H1 (cell line): ENCODE measurements around the gene BRINP3. TPM values are rescaled to one million over a fixed set of nuclear protein-coding genes. Genes with fewer than 3 reads are reported as not detected.

ENCODE experiments used
- CTCF ChIA-PET: fragments of 300-600 bp; sonication (Branson Sonifier 250); formaldehyde crosslinking; loops from one replicate; lab custom pipeline; 2021; ENCODE audit not compliant: partially characterized antibody; lab: Charles Lee
- POLR2A ChIA-PET: fragments of 300-600 bp; sonication (Branson Sonifier 250); formaldehyde crosslinking; loops from one replicate; lab custom pipeline; 2021; ENCODE audit warnings: inconsistent platforms; ENCODE audit not compliant: partially characterized antibody; lab: Charles Lee
- DNase-seq, 2 experiments: peaks; one replicate each; pipeline versions ENCODE4 v3.0.0 to v3.0.0-alpha.2; 2010 to 2022; ENCODE audit warnings: low spot score in 2 of 2, low read depth in 1 of 2, mixed read lengths in 1 of 2
- FAIRE-seq: peaks from 2 replicates; lab custom pipeline; 2011; peaks lifted over from hg19 to GRCh38; lab: Jason Lieb, UNC
- H2AFZ ChIP-seq: 2 replicates; pipeline ENCODE4 v1.8.1; 2012; ENCODE audit warnings: low read length, inconsistent platforms
- H2AK5ac ChIP-seq: 2 replicates; pipeline ENCODE4 v1.6.1; 2013; ENCODE audit warnings: low read depth, low read length
- H2BK120ac ChIP-seq: replicated peaks from 2 replicates; pipeline ENCODE3; 2013; ENCODE audit warnings: low read depth, low read length, inconsistent platforms
- H2BK12ac ChIP-seq: 2 replicates; pipeline ENCODE4 v1.6.1; 2013; ENCODE audit warnings: low read depth, low read length
- H2BK15ac ChIP-seq: 2 replicates; pipeline ENCODE4 v1.6.1; 2013; ENCODE audit warnings: low read length
- H2BK20ac ChIP-seq: 2 replicates; pipeline ENCODE4 v1.6.1; 2013; ENCODE audit warnings: low read length
- H2BK5ac ChIP-seq: 2 replicates; pipeline ENCODE4 v1.6.1; 2013; ENCODE audit warnings: low read depth, low read length
- H3K14ac ChIP-seq: 2 replicates; pipeline ENCODE4 v1.6.1; 2013; ENCODE audit warnings: inconsistent platforms; ENCODE audit not compliant: insufficient read length
- H3K18ac ChIP-seq: 2 replicates; pipeline ENCODE4 v1.6.1; 2013; ENCODE audit warnings: low read length; ENCODE audit errors: extremely low read depth
- H3K23ac ChIP-seq: 2 replicates; pipeline ENCODE4 v1.6.1; 2013; ENCODE audit warnings: inconsistent platforms; ENCODE audit not compliant: insufficient read length
- H3K23me2 ChIP-seq: 2 replicates; pipeline ENCODE4 v1.6.1; 2013; ENCODE audit warnings: low read depth, low read length
- H3K27ac ChIP-seq: 2 replicates; pipeline ENCODE4 v1.6.1; 2011; ENCODE audit warnings: low read depth, low read length, inconsistent platforms
- H3K27me3 ChIP-seq, 4 experiments: replicated peaks in 1 of 4; 1 replicate in 1 of 4; 2 replicates in 3 of 4; pipeline versions ENCODE4 v1.6.1 to v1.8.1; 2011 to 2013; ENCODE audit warnings: low read length in 3 of 4, mild to moderate bottlenecking in 3 of 4, inconsistent platforms in 2 of 4, mixed read lengths in 2 of 4, moderate library complexity in 1 of 4; ENCODE audit not compliant: control insufficient read depth in 3 of 4, insufficient read depth in 3 of 4; ENCODE audit errors: extremely low read depth in 1 of 4
- H3K36me3 ChIP-seq, 4 experiments: 2 replicates each; pipeline versions ENCODE4 v1.6.1 to v1.8.1; 2011 to 2013; ENCODE audit warnings: mild to moderate bottlenecking in 4 of 4, low read length in 3 of 4, moderate library complexity in 2 of 4, control low read depth in 1 of 4, inconsistent platforms in 1 of 4; ENCODE audit not compliant: insufficient read depth in 4 of 4, control insufficient read depth in 2 of 4
- H3K4ac ChIP-seq: replicated peaks from 2 replicates; pipeline ENCODE3; 2013; ENCODE audit warnings: low read length, low read depth, mixed read lengths, inconsistent platforms; ENCODE audit not compliant: insufficient read length
- H3K4me1 ChIP-seq, 4 experiments: replicated peaks in 1 of 4; 1 replicate in 1 of 4; 2 replicates in 3 of 4; pipeline versions ENCODE4 v1.6.1 to v1.8.1; 2011 to 2013; ENCODE audit warnings: low read length in 3 of 4, inconsistent platforms in 2 of 4, mixed read lengths in 1 of 4; ENCODE audit not compliant: insufficient read depth in 4 of 4, control insufficient read depth in 3 of 4
- H3K4me2 ChIP-seq, 2 experiments: 2 replicates each; pipeline versions ENCODE4 v1.6.1 to v1.8.1; 2011 to 2013; ENCODE audit warnings: low read depth in 2 of 2, low read length in 2 of 2, control low read depth in 1 of 2, inconsistent platforms in 1 of 2, mild to moderate bottlenecking in 1 of 2; ENCODE audit not compliant: insufficient read depth in 1 of 2
- H3K4me3 ChIP-seq, 4 experiments: fragments of 200-600, 300-600 bp in 1 of 4; sonication (generic), shearing (Covaris generic), sonication (Bioruptor Twin) in 1 of 4; 2 replicates each; pipeline versions ENCODE4 v1.5.1 to v1.8.1; 2011 to 2016; ENCODE audit warnings: low read length in 4 of 4, low read depth in 3 of 4, control low read depth in 2 of 4, inconsistent platforms in 2 of 4, mild to moderate bottlenecking in 2 of 4, mixed read lengths in 1 of 4, moderate library complexity in 1 of 4; ENCODE audit not compliant: insufficient read depth in 2 of 4; ENCODE audit errors: extremely low read depth in 1 of 4
- H3K56ac ChIP-seq: replicated peaks from 2 replicates; pipeline ENCODE3; 2013; ENCODE audit warnings: low read depth, mild to moderate bottlenecking, mixed read lengths, low read length, inconsistent platforms; ENCODE audit not compliant: insufficient read length
- H3K79me1 ChIP-seq: 2 replicates; pipeline ENCODE4 v1.6.1; 2013; ENCODE audit warnings: low read depth, low read length, control low read depth
- H3K79me2 ChIP-seq, 2 experiments: 2 replicates each; pipeline versions ENCODE4 v1.6.1 to v1.8.1; 2012 to 2013; ENCODE audit warnings: low read length in 2 of 2, mild to moderate bottlenecking in 2 of 2, inconsistent platforms in 1 of 2; ENCODE audit not compliant: insufficient read depth in 2 of 2, control insufficient read depth in 1 of 2
- H3K9ac ChIP-seq, 4 experiments: replicated peaks in 1 of 4; 1 replicate in 1 of 4; 2 replicates in 3 of 4; pipeline versions ENCODE4 v1.6.1 to v1.8.1; 2011 to 2013; ENCODE audit warnings: low read depth in 3 of 4, low read length in 3 of 4, control low read depth in 2 of 4, mild to moderate bottlenecking in 2 of 4, moderate library complexity in 2 of 4, inconsistent platforms in 1 of 4; ENCODE audit errors: extremely low read depth in 1 of 4
- H3K9me3 ChIP-seq, 2 experiments: 2 replicates each; pipeline versions ENCODE4 v1.6.1 to v1.8.1; 2012 to 2013; ENCODE audit warnings: mild to moderate bottlenecking in 2 of 2, moderate library complexity in 2 of 2, control low read depth in 1 of 2, inconsistent platforms in 1 of 2, low read depth in 1 of 2, low read length in 1 of 2, mixed read lengths in 1 of 2; ENCODE audit not compliant: insufficient read depth in 2 of 2
- H4K20me1 ChIP-seq, 2 experiments: replicated peaks in 1 of 2; 2 replicates each; pipeline versions ENCODE3 to v1.8.1; 2011 to 2013; ENCODE audit warnings: inconsistent platforms in 2 of 2, low read length in 2 of 2, mild to moderate bottlenecking in 1 of 2; ENCODE audit not compliant: insufficient read depth in 2 of 2, control insufficient read depth in 1 of 2
- H4K5ac ChIP-seq: 2 replicates; pipeline ENCODE4 v1.6.1; 2013; ENCODE audit warnings: low read length, low read depth, mixed read lengths, inconsistent platforms; ENCODE audit not compliant: insufficient read length
- H4K8ac ChIP-seq: 2 replicates; pipeline ENCODE4 v1.8.0; 2013; ENCODE audit warnings: mild to moderate bottlenecking, moderate library complexity, low read length, inconsistent platforms; ENCODE audit not compliant: insufficient read depth; ENCODE audit errors: extremely low read depth
- H4K91ac ChIP-seq: replicated peaks from 2 replicates; pipeline ENCODE3; 2013; ENCODE audit warnings: low read length, mixed read lengths, inconsistent platforms; ENCODE audit not compliant: insufficient read length
- BRCA1 ChIP-seq: IDR thresholded peaks from 2 replicates; pipeline ENCODE4 v1.6.1; 2012; ENCODE audit warnings: low read depth, low read length, improper control_type of control experiment
- GABPA ChIP-seq: IDR thresholded peaks from 2 replicates; pipeline ENCODE4 v1.6.1; 2011; ENCODE audit warnings: mild to moderate bottlenecking, low read length, moderate library complexity, borderline replicate concordance; ENCODE audit not compliant: insufficient read depth
- HDAC2 ChIP-seq, 2 experiments: fragments of 300-600 bp in 1 of 2; sonication (generic) in 1 of 2; IDR thresholded peaks; 2 replicates each; pipeline ENCODE4 v1.6.1; 2011 to 2012; ENCODE audit warnings: low read depth in 2 of 2, low read length in 2 of 2, mild to moderate bottlenecking in 2 of 2, moderate library complexity in 2 of 2, borderline replicate concordance in 1 of 2, inconsistent platforms in 1 of 2
- JUN ChIP-seq: IDR thresholded peaks from 2 replicates; pipeline ENCODE4 v1.6.1; 2011; ENCODE audit warnings: low read depth, mild to moderate bottlenecking, improper control_type of control experiment, low read length
- KDM5A ChIP-seq: fragments of 200-600 bp; IDR thresholded peaks from 2 replicates; pipeline ENCODE4 v1.7.1; 2012; ENCODE audit warnings: mild to moderate bottlenecking, low read length, inconsistent platforms, mixed read lengths
- NANOG ChIP-seq: IDR thresholded peaks from 2 replicates; pipeline ENCODE4 v1.6.1; 2011; ENCODE audit warnings: low read length, low read depth, mild to moderate bottlenecking, inconsistent platforms; ENCODE audit not compliant: insufficient read depth, poor library complexity, severe bottlenecking
- RAD21 ChIP-seq, 2 experiments: IDR thresholded peaks in 1 of 2; conservative IDR thresholded peaks in 1 of 2; 2 replicates each; pipeline ENCODE4 v1.6.1; 2011; ENCODE audit warnings: low read depth in 2 of 2, low read length in 2 of 2, improper control_type of control experiment in 1 of 2, inconsistent platforms in 1 of 2, mild to moderate bottlenecking in 1 of 2, moderate library complexity in 1 of 2
- WGBS, 2 experiments: shearing (Covaris generic) in 1 of 2; methylation state at CpG; one replicate each; pipeline versions ENCODE4 v1.1.6 to v1.1.7; 2013 to 2015; ENCODE audit warnings: low lambda C conversion rate in 2 of 2, mixed read lengths in 2 of 2, inconsistent platforms in 1 of 2, low coverage in 1 of 2, missing lambda C conversion rate in 1 of 2; ENCODE audit not compliant: insufficient replicate concordance in 2 of 2, insufficient coverage in 1 of 2, insufficient read length in 1 of 2; ENCODE audit errors: extremely low coverage in 1 of 2, missing lambda C conversion rate in 1 of 2; 5-methylcytosine and 5-hydroxymethylcytosine counted together
- polyA plus RNA-seq, 7 experiments: library from polyadenylated mRNA; depleted of rRNA in 3 of 7; stranded (reverse) in 5 of 7; unstranded in 2 of 7; fragments of >200 nt in 5 of 7; fragments of 200-250 nt in 2 of 7; gene quantifications; 1 replicate in 5 of 7; 2 replicates in 1 of 7; 4 replicates in 1 of 7; pipeline versions ENCODE4 v1.2.1 to v1.2.3, GENCODE V29; 2011 to 2013; ENCODE audit warnings: missing spikeins in 2 of 7, mixed read lengths in 2 of 7
- total RNA-seq: library from RNA; stranded (reverse); fragmentation: NEBNext Ultra II Directional; extraction: Animal tissue kit (Norgen Biotek cat#: 25700); gene quantifications from 2 replicates; pipeline ENCODE4 v1.2.1, GENCODE V29; 2021
- TF ChIP-seq, protein P1 (sequence below): IDR thresholded peaks from 2 replicates; pipeline ENCODE4 v1.6.1; 2011; ENCODE audit warnings: low read depth, mild to moderate bottlenecking, low read length; ENCODE audit not compliant: insufficient read depth

BRINP3 gene
- total and polyA plus RNA-seq, 2 of the 8 experiments (the other 6 are each of a cell fraction or from before 2014, with no cell fraction given): not detected

DNA sequence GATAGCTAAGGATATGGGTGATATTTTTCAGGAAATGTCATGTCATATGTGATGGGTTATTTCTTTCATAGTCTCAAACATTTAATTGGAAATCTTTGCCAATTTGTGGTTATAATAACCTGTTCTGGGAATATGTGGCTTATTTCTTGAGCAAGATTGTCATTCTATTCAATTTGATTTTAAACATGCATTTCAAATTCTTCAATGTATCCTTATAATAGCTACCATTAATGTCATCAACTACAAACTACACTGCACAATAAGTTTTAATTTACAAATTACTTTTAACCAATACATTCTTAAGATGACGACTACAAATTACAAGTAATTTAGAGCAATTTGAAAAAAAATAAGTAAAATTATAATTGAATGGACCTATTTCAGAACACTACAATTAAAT, 164.9 kb downstream of the BRINP3 start:
- Histone ChIP-seq H3K4me3 (no peak overlapping the region), H3K4me1 (no peaks in the 10 kb centered on the region), H4K20me1 (no peaks in the 10 kb centered on the region), H3K9ac (no peak overlapping the region), H4K8ac (no peak overlapping the region), H2BK5ac (no peak overlapping the region), H3K4ac (no peak overlapping the region), H3K14ac (no peak overlapping the region), H4K91ac (no peak overlapping the region), H3K56ac (no peak overlapping the region), H3K79me1 (no peaks in the 10 kb centered on the region), H2BK12ac (no peak overlapping the region), H2BK15ac (no peak overlapping the region), H3K4me2 (no peak overlapping the region), H3K27ac (no peak overlapping the region), H2AK5ac (no peak overlapping the region), H2BK120ac (no peak overlapping the region), H3K23me2 (no peaks in the 10 kb centered on the region), H3K27me3 (no peaks in the 10 kb centered on the region), H3K23ac (no peak overlapping the region), H3K9me3 (no peaks in the 10 kb centered on the region), H3K36me3 (no peaks in the 10 kb centered on the region), H3K79me2 (no peaks in the 10 kb centered on the region), H3K18ac (no peak overlapping the region), H4K5ac (no peak overlapping the region), H2BK20ac (no peak overlapping the region), H2AFZ (no peak overlapping the region)
- POLR2A ChIA-PET: no interaction called here
- FAIRE-seq (no peak), DNase-seq (no peak)
- CTCF ChIA-PET: no interaction called here
- 93% methylated on average over 1 of the region's 1 CpG; no CpG with 5 or more reads in 1 of the 2 experiments for WGBS, 2 experiments
- TF ChIP-seq, protein P1, sequence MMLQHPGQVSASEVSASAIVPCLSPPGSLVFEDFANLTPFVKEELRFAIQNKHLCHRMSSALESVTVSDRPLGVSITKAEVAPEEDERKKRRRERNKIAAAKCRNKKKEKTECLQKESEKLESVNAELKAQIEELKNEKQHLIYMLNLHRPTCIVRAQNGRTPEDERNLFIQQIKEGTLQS: no peak
- TF ChIP-seq KDM5A: no peak
- no peak for TF ChIP-seq GABPA
- TF ChIP-seq BRCA1: no peak
- no peak for TF ChIP-seq JUN
- no peak for TF ChIP-seq HDAC2 (IDR thresholded peaks at IDR 0.05; ENCODE audit: borderline replicate concordance in 1 of 2, low read depth in 2 of 2, low read length in 2 of 2)
- TF ChIP-seq NANOG: no peak
- TF ChIP-seq RAD21 (IDR thresholded peaks at IDR 0.05 in 1 of 2, conservative IDR thresholded peaks at IDR 0.05 in 1 of 2; ENCODE audit: low read depth in 2 of 2, low read length in 2 of 2): no peak
